PC-3 (cell line): ENCODE measurements around the gene FBXO2. TPM values are rescaled to one million over a fixed set of nuclear protein-coding genes. Genes with fewer than 3 reads are reported as not detected.
A peak's percentile ranks its signal among the peaks of the same experiment; 100 is the strongest.

Source experiments
- ATAC-seq: fragments of 200-7000 bp; cut with Tn5 transposase; 2 replicates; pipeline ENCODE4 v1.9.1; 2020; ENCODE audit warnings: mild to moderate bottlenecking, moderate library complexity
- BruUV-seq: library from RNA; stranded (reverse); fragments of 400-500 nt; replicated peaks from 2 replicates; lab custom pipeline; 2021; lab: Mats Ljungman, UMichigan
- CTCF ChIA-PET: fragments of 300-600 bp; sonication (Branson Sonifier 250); formaldehyde crosslinking; loops from one replicate; lab custom pipeline; 2022; ENCODE audit warnings: antibody characterized with exemption; lab: Charles Lee
- POLR2A ChIA-PET: fragments of 300-600 bp; sonication (Branson Sonifier 250); formaldehyde crosslinking; loops from one replicate; lab custom pipeline; 2022; ENCODE audit warnings: antibody characterized with exemption; ENCODE audit not compliant: unreplicated experiment; lab: Charles Lee
- DNase-seq: peaks from one replicate; pipeline ENCODE4 v3.0.0-alpha.2; 2015
- H2AFZ ChIP-seq: fragments of 300-600 bp; sonication (generic); 2 replicates; pipeline ENCODE4 v1.6.0; 2016; ENCODE audit warnings: antibody characterized with exemption, low read length
- H3F3A ChIP-seq: fragments of 300-600 bp; sonication (generic); one replicate; pipeline ENCODE4 v1.6.0; 2017; ENCODE audit warnings: antibody characterized with exemption, low read length, control low read depth, mild to moderate bottlenecking; ENCODE audit not compliant: unreplicated experiment
- H3K27ac ChIP-seq: fragments of 300-600 bp; sonication (generic); 2 replicates; pipeline ENCODE4 v1.5.1; 2016; ENCODE audit warnings: mild to moderate bottlenecking, low read length
- H3K27me3 ChIP-seq: fragments of 300-600 bp; sonication (generic); 2 replicates; pipeline ENCODE4 v1.6.1; 2016; ENCODE audit warnings: low read length, mixed read lengths
- H3K36me3 ChIP-seq: fragments of 300-600 bp; sonication (generic); 2 replicates; pipeline ENCODE4 v1.6.1; 2016; ENCODE audit warnings: low read depth, mixed run types, low read length, mixed read lengths
- H3K4me1 ChIP-seq: fragments of 300-600 bp; sonication (generic); 2 replicates; pipeline ENCODE4 v1.5.1; 2016; ENCODE audit warnings: low read length; ENCODE audit not compliant: insufficient read depth
- H3K4me2 ChIP-seq: fragments of 300-600 bp; sonication (generic); 2 replicates; pipeline ENCODE4 v1.6.0; 2016; ENCODE audit warnings: low read length
- H3K4me3 ChIP-seq: fragments of 300-600 bp; sonication (generic); 2 replicates; pipeline ENCODE4 v1.5.1; 2016; ENCODE audit warnings: mild to moderate bottlenecking, low read length, mixed read lengths
- H3K79me2 ChIP-seq: fragments of 300-600 bp; sonication (generic); 2 replicates; pipeline ENCODE4 v1.6.1; 2017; ENCODE audit warnings: low read length, mixed read lengths
- H3K9ac ChIP-seq: fragments of 300-600 bp; sonication (generic); 2 replicates; pipeline ENCODE4 v1.6.0; 2016; ENCODE audit warnings: mild to moderate bottlenecking, low read length
- H3K9me2 ChIP-seq: fragments of 300-600 bp; sonication (generic); replicated peaks from 2 replicates; pipeline ENCODE4 v1.6.1; 2016; ENCODE audit warnings: mixed run types, low read length, mixed read lengths
- H3K9me3 ChIP-seq: fragments of 300-600 bp; sonication (generic); 2 replicates; pipeline ENCODE4 v1.6.1; 2016; ENCODE audit warnings: low read length, mixed read lengths
- H4K20me1 ChIP-seq: fragments of 300-600 bp; sonication (generic); 2 replicates; pipeline ENCODE4 v1.6.1; 2016; ENCODE audit warnings: low read length, mixed read lengths
- EZH2 ChIP-seq: fragments of 300-600 bp; sonication (generic); IDR thresholded peaks from one replicate; pipeline ENCODE4 v1.6.1; 2017; ENCODE audit warnings: antibody characterized with exemption, mild to moderate bottlenecking, low read length; ENCODE audit not compliant: unreplicated experiment
- EZH2phosphoT487 ChIP-seq: fragments of 300-600 bp; sonication (generic); IDR thresholded peaks from 2 replicates; pipeline ENCODE4 v1.6.1; 2018; ENCODE audit warnings: mild to moderate bottlenecking, antibody characterized with exemption, low read length, borderline replicate concordance
- intact Hi-C: fragments of 100-400 bp; cut with micrococcal nuclease; formaldehyde crosslinking; loops from 2 replicates; pipeline ENCODE4 v1.9.0; 2023
- total RNA-seq: library from RNA; depleted of rRNA; stranded (reverse); fragments of >200 nt; gene quantifications from 2 replicates; pipeline ENCODE4 v1.2.3, GENCODE V29; 2014
- TF ChIP-seq, protein P1 (sequence below): fragments of 300-600 bp; sonication (generic); conservative IDR thresholded peaks from 2 replicates; pipeline ENCODE4 v1.5.1; 2017; ENCODE audit warnings: antibody characterized with exemption, low read depth, mild to moderate bottlenecking, low read length

The FBXO2 gene
- total RNA-seq, 1 experiment from 2014 or later = 15.3 TPM

DNA sequence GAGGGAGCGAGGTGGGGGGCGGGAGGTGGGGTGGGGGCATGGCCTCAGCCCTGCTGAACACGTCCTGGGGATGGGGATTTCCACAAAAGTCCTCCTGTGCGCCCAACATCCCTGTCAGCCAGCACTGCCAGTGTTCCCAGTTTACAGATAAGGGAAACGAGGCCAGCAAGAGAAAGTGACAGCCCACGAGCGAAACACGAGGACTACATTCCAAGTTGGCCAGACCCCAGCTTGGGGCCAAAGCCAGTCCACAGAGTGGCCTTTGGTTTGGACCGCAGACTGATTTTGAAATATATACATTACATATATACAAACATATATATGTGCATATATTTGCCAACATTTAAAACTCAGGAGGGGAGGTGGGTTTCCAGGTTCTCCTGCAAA is 5.0 kb downstream of the FBXO2 start:
- H3K27ac ChIP-seq = no peak overlapping the region
- peaks cover 21% of the 10 kb centered on the region for H3K4me1 ChIP-seq
- ATAC-seq (no peak), DNase-seq (no peak)
- H3K9me3 ChIP-seq = no peaks in the 10 kb centered on the region
- H3F3A ChIP-seq = no peaks in the 10 kb centered on the region
- no peaks in the 10 kb centered on the region for H4K20me1 ChIP-seq
- no peak overlapping the region for H3K9ac ChIP-seq
- H3K36me3 ChIP-seq = no peaks in the 10 kb centered on the region
- no TSS peak for BruUV-seq
- TF ChIP-seq EZH2 (no peak), EZH2phosphoT487 (no peak)
- TF ChIP-seq, protein P1, sequence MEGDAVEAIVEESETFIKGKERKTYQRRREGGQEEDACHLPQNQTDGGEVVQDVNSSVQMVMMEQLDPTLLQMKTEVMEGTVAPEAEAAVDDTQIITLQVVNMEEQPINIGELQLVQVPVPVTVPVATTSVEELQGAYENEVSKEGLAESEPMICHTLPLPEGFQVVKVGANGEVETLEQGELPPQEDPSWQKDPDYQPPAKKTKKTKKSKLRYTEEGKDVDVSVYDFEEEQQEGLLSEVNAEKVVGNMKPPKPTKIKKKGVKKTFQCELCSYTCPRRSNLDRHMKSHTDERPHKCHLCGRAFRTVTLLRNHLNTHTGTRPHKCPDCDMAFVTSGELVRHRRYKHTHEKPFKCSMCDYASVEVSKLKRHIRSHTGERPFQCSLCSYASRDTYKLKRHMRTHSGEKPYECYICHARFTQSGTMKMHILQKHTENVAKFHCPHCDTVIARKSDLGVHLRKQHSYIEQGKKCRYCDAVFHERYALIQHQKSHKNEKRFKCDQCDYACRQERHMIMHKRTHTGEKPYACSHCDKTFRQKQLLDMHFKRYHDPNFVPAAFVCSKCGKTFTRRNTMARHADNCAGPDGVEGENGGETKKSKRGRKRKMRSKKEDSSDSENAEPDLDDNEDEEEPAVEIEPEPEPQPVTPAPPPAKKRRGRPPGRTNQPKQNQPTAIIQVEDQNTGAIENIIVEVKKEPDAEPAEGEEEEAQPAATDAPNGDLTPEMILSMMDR = no peak
- no peaks in the 10 kb centered on the region for H3K9me2 ChIP-seq
- no peaks in the 10 kb centered on the region for H3K79me2 ChIP-seq
- no peaks in the 10 kb centered on the region for H3K27me3 ChIP-seq
- ChIA-PET POLR2A (interaction anchor here (0.6 kb wide), 1 partner anchor 388 kb away, joined by 5 read pairs; no protein-coding TSS in a partner anchor), CTCF (no interaction called here)
- no peak overlapping the region for H3K4me3 ChIP-seq
- no peak overlapping the region for H2AFZ ChIP-seq
- peak overlapping the region; percentile 71 for H3K4me2 ChIP-seq
- intact Hi-C loops = loop anchor here (10.0 kb wide), 1 partner anchor 364 kb away; no protein-coding TSS in a partner anchor

DNA sequence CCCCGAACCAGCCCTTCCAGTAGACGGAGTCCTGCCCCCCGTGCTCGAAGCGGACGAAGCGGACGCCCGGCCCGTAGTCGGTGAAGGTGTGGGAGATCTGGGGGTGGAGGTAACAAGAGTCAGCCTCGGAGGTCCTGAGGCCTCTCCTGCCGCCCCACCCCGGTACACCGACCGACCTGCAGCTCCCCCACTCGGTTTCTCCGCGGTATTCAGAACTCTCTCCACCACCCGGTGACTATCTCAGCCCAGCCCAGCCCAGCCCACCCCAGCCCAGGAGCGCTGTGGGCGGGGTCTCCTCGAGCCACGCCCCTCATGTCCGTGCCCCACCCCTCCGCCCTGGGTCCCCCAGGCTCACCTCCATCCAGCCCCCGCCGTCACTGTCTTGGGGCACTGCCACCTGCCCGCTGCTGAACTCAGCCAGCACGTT is 5.5 kb downstream of the FBXO2 start:
- H3K79me2 ChIP-seq = no peaks in the 10 kb centered on the region
- no peak overlapping the region for H2AFZ ChIP-seq
- no peak overlapping the region for H3K27ac ChIP-seq
- H3K4me1 ChIP-seq = peaks cover 18% of the 10 kb centered on the region
- intact Hi-C loops = loop anchor here (10.0 kb wide), 1 partner anchor 364 kb away; no protein-coding TSS in a partner anchor
- 0 out of 2 replicates have a peak overlapping the region, but pooled peaks have one; percentile 48 for H3K4me2 ChIP-seq
- no peak overlapping the region for H3K4me3 ChIP-seq
- ATAC-seq (peak; percentile 39), DNase-seq (peak; percentile 40)
- H3K9me3 ChIP-seq = no peaks in the 10 kb centered on the region
- no peaks in the 10 kb centered on the region for H3K9me2 ChIP-seq
- ChIA-PET CTCF (no interaction called here), POLR2A (interaction anchor here (0.5 to 0.6 kb wide), 2 partner anchors 8 to 388 kb away, joined by 5 to 23 read pairs; no protein-coding TSS in a partner anchor)
- H3K9ac ChIP-seq = no peak overlapping the region
- BruUV-seq = no TSS peak
- no peaks in the 10 kb centered on the region for H3K27me3 ChIP-seq
- no peaks in the 10 kb centered on the region for H3K36me3 ChIP-seq
- H3F3A ChIP-seq = no peaks in the 10 kb centered on the region
- TF ChIP-seq, protein P1 = no peak
- TF ChIP-seq EZH2phosphoT487 (no peak), EZH2 (no peak)
- H4K20me1 ChIP-seq = no peaks in the 10 kb centered on the region

DNA sequence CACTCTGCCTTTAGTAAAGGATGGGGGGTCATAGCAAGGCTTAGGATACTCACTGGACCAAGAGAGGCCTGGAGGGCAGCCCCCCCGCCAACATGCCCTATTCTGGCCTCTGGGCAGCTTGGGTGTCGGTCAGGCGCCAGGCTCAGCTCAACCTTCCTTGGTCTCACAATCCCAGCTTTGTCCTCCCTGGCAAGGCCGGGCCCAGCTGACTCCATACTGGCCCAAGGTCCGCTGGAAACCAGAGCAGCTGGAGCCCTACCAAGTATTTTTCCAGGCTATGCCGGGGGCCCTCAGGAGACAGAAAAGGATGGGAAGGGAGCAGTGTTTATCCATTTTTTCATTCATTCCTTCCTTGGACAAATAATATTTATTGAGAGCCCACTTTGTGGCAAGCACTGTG is 6.2 kb downstream of the FBXO2 start:
- Histone ChIP-seq H3K9ac (no peak overlapping the region), H3K9me3 (no peaks in the 10 kb centered on the region), H3K27me3 (no peaks in the 10 kb centered on the region), H3K4me1 (peaks cover 13% of the 10 kb centered on the region; the same call in 1 of the 2 replicates), H3F3A (no peaks in the 10 kb centered on the region), H3K4me2 (no peak overlapping the region), H3K36me3 (no peaks in the 10 kb centered on the region), H4K20me1 (no peaks in the 10 kb centered on the region), H3K27ac (no peak overlapping the region), H3K4me3 (no peak overlapping the region), H3K79me2 (no peaks in the 10 kb centered on the region), H3K9me2 (no peaks in the 10 kb centered on the region), H2AFZ (no peak overlapping the region)
- ATAC-seq = no peak
- CTCF ChIA-PET = no interaction called here
- intact Hi-C loops = loop anchor here (10.0 kb wide), 1 partner anchor 363 kb away; no protein-coding TSS in a partner anchor
- DNase-seq = no peak
- POLR2A ChIA-PET = interaction anchor here (0.5 kb wide), 1 partner anchor 7 kb away, joined by 23 read pairs; no protein-coding TSS in a partner anchor
- BruUV-seq = no TSS peak
- TF ChIP-seq, protein P1 = no peak
- TF ChIP-seq EZH2phosphoT487 = no peak
- no peak for TF ChIP-seq EZH2
